Activated CD4-positive, CD25-positive, alpha-beta regulatory T cell (primary cell): Measurements from ENCODE around the gene ARHGEF3.
"Not testable (repeated sequence)": the region's sequence is repeated elsewhere in the genome, so short reads cannot be mapped to it uniquely, and the experiment has no call there.

Experiments used
- DNase-seq, 4 experiments: peaks; one replicate each; lab custom pipeline; 2025; lab: John Stamatoyannopoulos, UW

ARHGEF3 gene

DNA sequence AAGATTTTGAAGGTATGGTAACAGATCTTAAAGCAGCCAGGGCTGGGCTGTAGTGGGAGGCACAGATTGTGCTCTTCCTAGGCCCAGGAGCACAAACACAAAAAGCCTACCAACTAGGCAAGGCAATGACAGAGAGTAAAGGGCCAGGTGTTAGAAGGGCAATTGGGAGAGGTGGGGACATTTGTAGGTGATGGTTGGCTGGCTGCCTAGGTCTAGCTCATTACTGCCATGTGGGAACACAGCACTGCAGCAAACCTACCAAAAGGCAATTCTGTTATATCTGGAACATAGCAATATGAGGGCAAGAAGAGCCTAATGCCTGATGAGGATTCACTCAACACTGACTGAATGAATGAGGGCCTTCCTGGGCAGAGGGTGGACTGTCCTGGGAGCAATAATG, 30.4 kb downstream of the ARHGEF3 start:
- DNase-seq: no peak

- no peak for DNase-seq
These were observed 32.5 kb downstream of the ARHGEF3 start for GRCh38 chr3:56769116-56769707.

DNA sequence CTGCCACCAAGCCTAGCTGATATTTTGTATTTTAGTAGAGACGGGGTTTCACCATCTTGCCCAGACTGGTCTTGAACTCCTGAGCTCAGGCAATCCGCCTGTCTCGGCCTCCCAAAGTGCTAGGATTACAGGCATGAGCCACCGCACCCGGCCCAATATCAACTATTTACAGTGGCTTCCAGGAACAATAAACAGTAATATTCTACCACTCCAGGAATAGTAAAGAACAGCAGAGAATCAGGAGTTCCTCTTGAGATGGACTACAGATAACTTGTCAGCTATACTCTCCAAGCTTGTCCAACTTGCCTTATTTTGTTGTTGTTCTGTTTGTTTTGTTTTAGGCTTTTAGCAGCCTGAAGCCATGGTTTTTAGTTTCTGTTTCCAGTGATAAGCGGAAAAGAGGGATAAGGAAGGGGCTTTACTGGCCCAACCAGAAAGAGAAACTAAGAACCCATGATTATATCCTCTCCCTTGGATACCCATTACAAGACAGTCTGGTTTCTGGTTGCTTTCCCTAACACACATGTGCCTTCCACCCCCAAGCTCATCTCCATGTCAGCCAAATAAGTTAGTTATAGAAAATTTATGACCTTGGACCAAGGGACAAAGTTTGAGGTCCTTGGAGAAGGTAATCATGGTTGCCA, 36.7 kb downstream of the ARHGEF3 start:
- DNase-seq: no peak

GRCh38 chr3:56764184-56764583, 37.6 kb downstream of the ARHGEF3 start:
- DNase-seq: no peak

DNA sequence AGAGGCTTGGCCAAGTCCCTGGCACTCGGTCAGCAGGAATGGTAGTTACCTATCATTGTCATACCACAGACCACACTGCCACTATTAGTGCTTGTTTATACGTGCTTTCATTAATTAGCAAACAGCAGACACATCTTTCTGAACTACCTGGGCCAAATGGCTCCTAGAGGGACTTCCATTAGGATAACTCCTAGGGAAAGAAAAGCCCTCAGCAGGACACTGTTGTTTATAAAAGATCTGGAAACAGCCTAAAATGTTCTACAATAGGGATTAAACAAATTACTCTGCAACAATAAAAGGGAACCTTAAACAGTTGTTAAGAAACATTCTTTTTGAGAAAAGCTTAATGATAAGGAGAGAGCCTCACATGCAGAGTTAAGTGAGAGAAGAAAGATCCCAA, 38.5 kb downstream of the ARHGEF3 start:
- no peak for DNase-seq

DNA sequence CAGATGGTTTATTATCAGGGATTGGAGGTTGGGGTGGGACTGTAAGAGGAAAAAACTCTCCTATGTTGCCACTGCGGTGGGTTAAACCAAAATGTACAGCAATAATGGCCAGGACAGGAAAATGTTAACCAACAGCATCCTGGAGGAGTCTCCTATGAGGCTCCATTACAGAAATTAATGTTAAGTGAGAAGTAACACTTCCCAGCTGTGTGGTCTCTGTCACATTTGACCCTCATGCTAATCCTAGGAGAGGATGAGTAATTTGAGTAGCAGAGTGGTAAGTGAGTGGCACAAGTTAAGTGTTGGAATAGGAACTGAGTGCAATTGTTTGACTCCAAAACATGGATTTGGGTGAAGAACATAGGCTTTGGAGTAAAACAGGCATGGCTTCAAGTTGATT, 39.0 kb downstream of the ARHGEF3 start:
- DNase-seq: no peak

DNA sequence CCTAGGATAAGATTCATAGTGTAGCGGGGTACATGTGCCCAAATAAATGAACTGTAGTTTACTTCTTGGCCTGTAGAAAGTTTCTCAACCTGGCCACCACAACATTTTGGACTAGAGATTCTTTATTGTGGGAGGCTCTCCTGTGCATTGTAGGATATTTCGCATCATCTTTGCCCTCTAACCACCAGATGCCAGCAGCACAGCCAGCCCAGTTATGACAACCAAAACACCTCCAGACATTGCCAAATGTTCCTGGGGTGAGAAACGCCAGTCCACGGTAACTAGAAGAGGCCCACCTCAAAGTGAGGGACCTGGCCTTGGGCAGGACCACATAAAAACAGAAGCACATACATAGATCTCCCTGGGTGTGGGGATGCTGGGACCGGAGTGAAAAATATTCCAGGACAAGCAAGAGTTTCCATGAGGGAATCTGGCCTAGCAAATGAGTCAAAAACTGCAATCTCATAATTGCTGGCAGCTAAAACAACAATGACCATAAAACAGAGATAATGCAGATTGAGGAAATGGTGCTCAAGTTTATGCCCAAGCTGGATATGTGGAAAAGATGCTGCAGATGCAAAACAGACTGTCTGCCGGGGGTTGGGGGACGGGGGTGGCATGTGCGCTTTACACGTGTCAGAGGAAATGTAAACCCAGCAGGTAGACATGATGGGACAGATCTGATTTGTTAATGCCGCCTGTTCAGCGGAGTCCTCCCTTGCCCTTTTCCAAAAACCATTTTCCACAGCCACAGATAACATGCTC, 39.7 kb downstream of the ARHGEF3 start:
- DNase-seq: no peak

GRCh38 chr3:56761023-56761422, 40.7 kb downstream of the ARHGEF3 start:
- DNase-seq: no peak

DNA sequence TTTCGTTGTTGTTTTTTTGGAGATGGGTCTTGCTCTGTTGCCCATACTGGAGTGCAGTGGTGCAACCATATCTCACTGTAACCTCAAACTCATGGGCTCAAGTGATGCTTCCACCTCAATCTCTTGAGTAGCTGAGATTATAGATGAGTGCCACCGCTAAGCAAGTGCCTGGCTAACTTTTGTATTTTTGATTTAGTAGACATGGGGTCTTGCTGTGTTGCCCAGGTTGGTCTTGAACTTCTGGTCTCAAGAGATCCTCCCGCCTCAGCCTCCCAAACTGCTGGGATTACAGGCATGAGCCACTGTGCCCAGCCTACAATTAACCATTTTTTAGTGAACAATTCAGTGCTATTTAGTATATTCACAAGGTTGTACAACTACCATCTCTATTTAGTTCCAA, 42.2 kb downstream of the ARHGEF3 start:
- DNase-seq: no peak

DNA sequence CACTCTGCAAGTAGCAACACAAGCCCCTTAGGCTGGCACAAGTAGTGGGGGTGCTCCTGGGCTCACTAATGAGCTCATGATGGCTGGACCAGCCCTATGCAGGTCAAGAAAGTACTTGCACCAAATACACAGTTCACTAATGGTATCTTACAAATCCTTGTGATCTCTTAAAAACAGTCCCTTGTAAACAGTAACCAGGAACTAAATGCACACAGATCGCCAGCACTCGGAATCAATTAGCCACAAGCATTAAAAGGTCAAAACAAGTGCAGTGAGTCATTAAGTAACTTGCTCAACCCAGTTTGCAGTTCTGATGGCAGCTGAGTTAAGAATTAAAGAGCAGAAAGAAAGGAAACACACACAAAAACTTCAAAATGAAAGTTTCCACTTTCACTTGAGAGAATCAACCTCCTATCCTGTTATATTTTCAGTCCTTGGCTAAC, 43.2 kb downstream of the ARHGEF3 start:
- peak in 1 of 4 experiments; percentile 7 for DNase-seq

DNA sequence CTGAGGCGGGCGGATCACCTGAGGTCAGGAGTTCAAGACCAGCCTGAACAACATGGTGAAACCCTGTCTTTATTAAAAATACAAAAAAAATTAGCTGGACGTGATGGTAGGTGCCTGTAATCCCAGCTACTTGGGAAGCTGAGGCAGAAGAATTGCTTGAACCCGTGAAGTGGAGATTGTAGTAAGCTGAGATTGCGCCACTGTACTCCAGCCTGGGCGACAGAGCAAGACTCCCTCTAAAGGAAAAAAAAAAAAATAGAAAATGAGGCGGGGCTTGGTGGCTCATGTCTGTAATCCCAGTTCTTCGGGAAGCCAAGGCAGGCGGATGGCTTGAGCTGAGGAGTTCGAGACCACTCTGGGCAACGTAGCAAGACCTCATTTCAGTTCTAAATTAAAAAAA, 43.7 kb downstream of the ARHGEF3 start:
- DNase-seq: not testable (repeated sequence)

GRCh38 chr3:56754741-56755417, 46.9 kb downstream of the ARHGEF3 start:
- DNase-seq: peak in 2 of 4 experiments; percentile 20 to 28

DNA sequence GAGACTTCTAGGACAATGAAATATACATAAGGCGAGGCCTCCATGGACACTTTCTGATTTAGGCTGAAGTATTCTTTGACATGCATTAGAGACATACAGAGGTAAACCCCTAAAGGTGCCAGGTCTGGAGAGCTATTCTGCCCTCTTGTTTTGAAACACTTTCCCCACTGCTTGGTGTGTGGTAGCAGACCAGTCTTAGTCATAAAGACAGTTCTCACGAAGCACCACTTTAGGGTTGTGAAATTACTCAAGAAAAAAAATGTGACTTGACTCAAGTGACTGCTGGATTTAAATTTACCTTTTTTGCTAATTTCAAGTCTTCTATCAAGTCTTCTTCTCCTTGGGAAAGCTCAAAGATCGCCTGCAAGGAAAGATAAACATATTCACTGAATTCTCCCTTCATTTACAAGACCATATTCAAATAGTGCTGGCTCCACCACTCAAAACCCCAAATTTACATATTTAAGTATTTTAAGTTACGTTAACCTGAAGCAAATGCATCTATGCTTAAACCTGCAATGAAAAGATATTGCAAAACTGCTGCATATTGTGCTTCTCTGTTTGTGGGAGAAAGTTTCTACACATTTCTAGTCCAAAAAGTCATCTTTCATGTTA, 48.4 kb downstream of the ARHGEF3 start:
- peak in 2 of 4 experiments; percentile 2 to 5 for DNase-seq

- DNase-seq: no peak
These were observed 50.6 kb downstream of the ARHGEF3 start for GRCh38 chr3:56751056-56751707.

DNA sequence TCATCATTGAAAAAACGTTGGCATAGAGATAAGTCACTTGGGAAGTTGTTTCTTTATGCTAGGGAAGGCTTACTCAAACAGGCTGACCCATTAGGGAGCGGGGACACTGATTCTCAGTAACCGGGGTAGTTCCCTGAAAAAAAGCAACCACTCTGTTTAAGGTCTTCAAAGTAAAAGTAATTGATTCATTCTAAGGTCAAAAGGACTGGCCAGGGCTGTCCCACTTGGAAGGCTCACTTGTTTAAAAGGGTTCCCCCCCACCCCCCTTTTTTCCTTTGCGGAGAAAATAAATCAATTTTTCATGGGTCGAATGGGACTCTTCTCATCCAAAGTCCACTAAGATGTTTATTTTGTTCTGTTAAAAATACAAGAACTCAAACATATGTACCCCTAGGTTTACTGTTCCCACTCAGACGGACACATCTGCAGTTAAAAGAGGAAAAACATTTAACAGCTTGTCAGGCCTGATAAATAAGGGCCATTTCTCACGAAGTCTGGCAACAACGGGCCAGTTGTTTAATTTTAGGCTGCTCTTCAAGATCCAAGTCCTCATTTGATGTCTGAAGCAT, 53.0 kb downstream of the ARHGEF3 start:
- DNase-seq: no peak

- DNase-seq: no peak
These were observed 54.6 kb downstream of the ARHGEF3 start for GRCh38 chr3:56747150-56747549.

GRCh38 chr3:56744016-56744415, 57.7 kb downstream of the ARHGEF3 start:
- no peak for DNase-seq

GRCh38 chr3:56742887-56743286, 58.9 kb downstream of the ARHGEF3 start:
- no peak for DNase-seq

DNA sequence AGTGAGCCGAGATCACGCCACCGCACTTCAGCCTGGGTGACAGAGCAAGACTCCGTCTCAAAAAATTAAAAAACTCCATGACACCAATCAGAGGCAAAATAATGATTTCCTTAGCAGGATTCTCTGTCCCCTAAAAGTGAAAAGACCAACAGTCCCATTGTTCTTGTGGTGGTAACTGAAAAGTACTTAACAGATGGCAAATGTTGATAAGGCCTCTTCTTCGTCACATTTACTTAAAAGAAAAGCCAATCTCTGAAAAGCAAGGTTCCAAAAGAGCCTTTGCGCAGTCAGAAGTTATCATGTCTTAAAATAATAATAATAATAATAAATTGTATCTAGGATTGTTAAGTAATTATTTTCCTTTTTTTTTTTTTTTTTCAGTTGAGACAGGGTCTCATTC, 62.7 kb downstream of the ARHGEF3 start:
- DNase-seq: no peak

- no peak for DNase-seq
These were observed 64.7 kb downstream of the ARHGEF3 start for GRCh38 chr3:56737006-56737405.

DNA sequence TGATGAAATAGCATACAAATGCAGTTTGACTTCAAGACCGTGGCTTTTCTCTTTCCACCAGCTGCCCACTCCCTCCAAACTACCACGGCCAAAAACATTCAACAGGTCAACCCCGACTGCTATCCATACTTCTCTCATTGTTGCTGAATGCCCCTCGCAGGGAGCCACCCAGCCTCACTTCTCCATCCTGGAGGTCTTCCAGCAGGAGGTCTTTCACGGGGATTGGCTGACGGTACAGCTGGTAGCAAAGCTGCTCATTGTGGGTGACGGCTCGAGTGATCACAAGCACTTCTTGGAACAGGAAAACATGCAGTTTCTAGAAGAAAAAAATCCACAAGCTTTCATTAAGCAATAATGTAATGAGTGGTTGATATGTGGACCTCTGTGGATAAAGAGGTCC, 69.6 kb downstream of the ARHGEF3 start:
- no peak for DNase-seq
